Ovary (tissue), 9 donors: ENCODE results near the gene BRAF. TPM values are rescaled to one million over a fixed set of nuclear protein-coding genes. Genes with fewer than 3 reads are reported as not detected.

Experiments
- DNase-seq, 5 donors: peaks; one replicate each; pipeline ENCODE4 v3.0.0-alpha.2; 2019 to 2020
- H3K27ac ChIP-seq, 2 donors: fragments of 200-600 bp; one replicate each; pipeline versions ENCODE4 v1.5.1 to v1.8.0; 2019 to 2022
- H3K27me3 ChIP-seq: fragments of 200-600 bp; one replicate; pipeline ENCODE4 v1.8.0; 2022
- H3K36me3 ChIP-seq: fragments of 200-600 bp; sonication (generic); one replicate; pipeline ENCODE4 v1.5.1; 2019
- H3K4me1 ChIP-seq: one replicate; pipeline ENCODE4 v1.8.1; 2013; ENCODE audit warnings: mild to moderate bottlenecking, moderate library complexity; ENCODE audit not compliant: insufficient read depth
- H3K4me3 ChIP-seq: fragments of 200-600 bp; sonication (generic); one replicate; pipeline ENCODE4 v1.5.1; 2017
- H3K9me3 ChIP-seq, 2 donors: fragments of 200-600 bp in 1 of 2; sonication (generic) in 1 of 2; one replicate each; pipeline versions ENCODE4 v1.5.1 to v1.8.1; 2013 to 2019; ENCODE audit warnings: mild to moderate bottlenecking in 1 of 2, moderate library complexity in 1 of 2
- CTCF ChIP-seq, 3 donors: fragments of 450-650 bp in 2 of 3; fragments of 200-600 bp in 1 of 3; IDR thresholded peaks; one replicate each; pipeline versions ENCODE4 v1.5.1 to v1.8.0; 2016 to 2022; ENCODE audit warnings: antibody characterized with exemption in 3 of 3, mild to moderate bottlenecking in 1 of 3
- EP300 ChIP-seq: sonication (generic); formaldehyde crosslinking; IDR thresholded peaks from one replicate; pipeline ENCODE4 v1.6.1; 2017; ENCODE audit warnings: antibody characterized with exemption
- POLR2A ChIP-seq: fragments of 450-650 bp; IDR thresholded peaks from one replicate; pipeline ENCODE4 v1.6.1; 2017; ENCODE audit warnings: antibody characterized with exemption, mild to moderate bottlenecking, moderate library complexity
- WGBS, 3 donors: extraction: QIAGEN DNeasy Blood & Tissue Kit in 1 of 3; methylation state at CpG; one replicate each; pipeline versions ENCODE4 v1.1.5 to v1.1.7; 2013 to 2017; 5-methylcytosine and 5-hydroxymethylcytosine counted together
- intact Hi-C, 4 donors: fragments of 100-400 bp; cut with DNase I; formaldehyde crosslinking; loops; one replicate each; pipeline versions ENCODE4 v1.11.0 to v1.15.1; 2022 to 2023
- polyA plus RNA-seq, 2 donors: library from polyadenylated mRNA; stranded (reverse); fragments of 200-250 nt in 1 of 2; fragments of 350-450 nt in 1 of 2; fragmentation: Illumina TruSeq in 1 of 2; extraction: RNeasy Lipid Tissue Mini Kit (QIAGEN cat#74804) in 1 of 2; gene quantifications; one replicate each; pipeline ENCODE4 v1.2.3, GENCODE V29; 2013 to 2014
- total RNA-seq, 7 donors: library from RNA; depleted of rRNA in 2 of 7; stranded (reverse); fragments of >200 nt in 2 of 7; fragmentation: NEBNext Ultra II Directional in 3 of 7; extraction: Animal tissue kit (Norgen Biotek cat#: 25700) in 3 of 7; gene quantifications; one replicate each; pipeline versions ENCODE4 v1.1.0 to v1.2.4, GENCODE V29; 2016 to 2023
- donor health status: DM: no; HTN: no; CAD: no; lungs with moderate emphysema.
- donor health status: DM: no; HTN: no; CAD: no.
- donor health status: Bipolar disorder and iron deficiency.
- donor health status: DM: yes; HTN: yes; CAD: no.
- donor health status: DM: no; HTN: no; CAD: no.
- donor health status: DM: yes; HTN: yes; CAD: no.

BRAF gene
- total and polyA plus RNA-seq, 9 donors: 8.3 to 52.0 (median 41.2) TPM

GRCh38 chr7:140778568-140778967, 146.2 kb downstream of the BRAF start:
- no peaks in the 10 kb centered on the region for H3K4me1 ChIP-seq
- H3K27me3 ChIP-seq: no peaks in the 10 kb centered on the region
- no peak for TF ChIP-seq POLR2A
- no peak for TF ChIP-seq EP300
- TF ChIP-seq CTCF (IDR thresholded peaks at IDR 0.05): no peak
- intact Hi-C loops: no loop called here
- no peak for DNase-seq
- H3K36me3 ChIP-seq: no peaks in the 10 kb centered on the region
- no peaks in the 10 kb centered on the region for H3K9me3 ChIP-seq
- WGBS, 3 donors: 94 to 99% (median 96%) methylated on average over 1 of the region's 1 CpG
- no peak overlapping the region for H3K27ac ChIP-seq
- H3K4me3 ChIP-seq: no peak overlapping the region

- H3K27me3 ChIP-seq: no peaks in the 10 kb centered on the region
- WGBS, 3 donors: 93% methylated on average over 4 of the region's 4 CpGs
- TF ChIP-seq CTCF (IDR thresholded peaks at IDR 0.05) (no peak), EP300 (no peak), POLR2A (no peak)
- H3K27ac ChIP-seq: no peak overlapping the region
- no peak for DNase-seq
- H3K9me3 ChIP-seq: no peaks in the 10 kb centered on the region
- H3K4me3 ChIP-seq: no peak overlapping the region
- intact Hi-C loops: no loop called here
- no peaks in the 10 kb centered on the region for H3K4me1 ChIP-seq
- no peaks in the 10 kb centered on the region for H3K36me3 ChIP-seq
Observed at GRCh38 chr7:140774371-140774770, 150.4 kb downstream of the BRAF start.

- Histone ChIP-seq H3K4me1 (no peaks in the 10 kb centered on the region), H3K27me3 (no peaks in the 10 kb centered on the region), H3K4me3 (no peak overlapping the region), H3K27ac (no peak overlapping the region), H3K9me3 (no peaks in the 10 kb centered on the region), H3K36me3 (no peaks in the 10 kb centered on the region)
- TF ChIP-seq EP300 (no peak), POLR2A (no peak), CTCF (IDR thresholded peaks at IDR 0.05) (no peak)
- 92 to 95% (median 93%) methylated on average over 3 of the region's 3 CpGs for WGBS, 3 donors
- intact Hi-C loops: no loop called here
- DNase-seq: no peak
Observed at GRCh38 chr7:140773104-140773503, 151.6 kb downstream of the BRAF start.

- no peaks in the 10 kb centered on the region for H3K27me3 ChIP-seq
- no peaks in the 10 kb centered on the region for H3K36me3 ChIP-seq
- H3K9me3 ChIP-seq: no peaks in the 10 kb centered on the region
- no peaks in the 10 kb centered on the region for H3K4me1 ChIP-seq
- no peak for TF ChIP-seq EP300
- TF ChIP-seq POLR2A: no peak
- TF ChIP-seq CTCF (IDR thresholded peaks at IDR 0.05): no peak
- intact Hi-C loops: no loop called here
- no peak for DNase-seq
- no peak overlapping the region for H3K27ac ChIP-seq
- H3K4me3 ChIP-seq: no peak overlapping the region
Observed at GRCh38 chr7:140771826-140772225, 152.9 kb downstream of the BRAF start.

GRCh38 chr7:140769852-140770251, 154.9 kb downstream of the BRAF start:
- DNase-seq: no peak
- Histone ChIP-seq H3K27me3 (no peaks in the 10 kb centered on the region), H3K27ac (no peak overlapping the region), H3K9me3 (no peaks in the 10 kb centered on the region), H3K4me1 (no peaks in the 10 kb centered on the region), H3K4me3 (no peak overlapping the region), H3K36me3 (no peaks in the 10 kb centered on the region)
- WGBS, 3 donors: 92 to 96% (median 94%) methylated on average over 3 of the region's 3 CpGs
- no peak for TF ChIP-seq POLR2A
- no peak for TF ChIP-seq CTCF (IDR thresholded peaks at IDR 0.05)
- TF ChIP-seq EP300: no peak
- intact Hi-C loops: no loop called here
